GM19372 (cell line): Measurements from ENCODE around the gene CAMTA1.
"Not testable (repeated sequence)": the region's sequence is repeated elsewhere in the genome, so short reads cannot be mapped to it uniquely, and the experiment has no call there.

ENCODE experiments used
- ATAC-seq: cut with Tn5 transposase; IDR thresholded peaks from one replicate; pipeline ENCODE4 v1.9.1; 2021; ENCODE audit warnings: mild to moderate bottlenecking, low read depth, moderate library complexity; ENCODE audit not compliant: unreplicated experiment

The CAMTA1 gene

DNA sequence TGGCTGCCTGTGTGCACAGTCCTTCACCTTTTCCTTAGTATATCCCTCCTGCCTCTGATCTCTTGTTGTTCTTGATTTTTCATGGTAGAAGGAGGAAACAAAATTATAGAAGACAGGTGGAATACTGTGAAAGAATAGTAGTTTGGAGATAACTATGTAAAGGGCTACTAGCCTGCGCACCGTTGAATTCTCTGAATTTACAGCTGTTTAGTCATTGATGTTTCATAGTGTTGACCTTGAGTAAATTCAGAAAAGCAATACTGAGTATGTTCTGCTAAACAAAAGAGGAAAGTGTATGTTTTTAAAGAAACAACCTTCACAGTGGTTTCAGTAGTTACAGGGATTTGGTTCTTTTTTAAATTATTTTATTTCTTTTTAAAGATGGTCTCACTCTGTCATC lies 18.1 kb downstream of the CAMTA1 start:
- no peak for ATAC-seq

DNA sequence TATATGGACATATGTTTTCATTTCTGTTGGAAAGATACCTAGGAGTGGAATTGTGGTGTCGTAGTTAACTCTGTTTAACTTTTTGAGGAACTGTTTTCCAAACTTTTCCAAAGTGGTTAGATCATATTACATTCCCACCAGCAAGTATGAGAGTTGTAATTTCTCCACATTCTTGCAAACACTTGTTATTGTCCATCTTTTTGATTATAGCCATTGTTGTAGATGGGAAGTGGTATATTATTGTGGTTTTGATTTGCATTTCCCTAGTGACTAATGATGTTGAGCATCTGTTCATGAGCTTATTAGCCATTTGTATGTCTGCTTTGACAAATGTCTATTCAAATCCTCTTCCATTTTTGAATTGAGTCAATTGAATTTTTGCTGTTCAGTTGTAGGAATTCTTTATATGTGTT lies 19.8 kb downstream of the CAMTA1 start:
- no peak for ATAC-seq

DNA sequence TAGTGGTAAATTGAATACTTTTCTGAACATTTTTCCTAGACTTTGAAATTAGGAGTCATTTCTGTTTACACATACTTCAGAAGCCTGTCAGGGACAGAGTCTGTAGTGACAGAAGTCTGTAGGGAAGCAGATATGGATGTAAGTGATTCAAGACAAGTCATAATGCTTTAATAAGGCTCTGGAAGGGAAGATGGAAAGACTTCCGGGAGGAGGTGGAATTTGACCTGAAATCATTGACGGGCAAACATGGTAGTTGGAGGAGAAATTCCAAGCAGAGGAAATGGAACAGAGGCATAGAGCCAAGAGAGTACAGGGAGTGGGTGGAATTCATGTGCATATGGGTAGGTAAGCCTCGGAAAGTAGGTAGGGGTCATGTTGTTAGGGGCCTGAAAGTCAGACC lies 22.5 kb downstream of the CAMTA1 start:
- ATAC-seq, result no peak

DNA sequence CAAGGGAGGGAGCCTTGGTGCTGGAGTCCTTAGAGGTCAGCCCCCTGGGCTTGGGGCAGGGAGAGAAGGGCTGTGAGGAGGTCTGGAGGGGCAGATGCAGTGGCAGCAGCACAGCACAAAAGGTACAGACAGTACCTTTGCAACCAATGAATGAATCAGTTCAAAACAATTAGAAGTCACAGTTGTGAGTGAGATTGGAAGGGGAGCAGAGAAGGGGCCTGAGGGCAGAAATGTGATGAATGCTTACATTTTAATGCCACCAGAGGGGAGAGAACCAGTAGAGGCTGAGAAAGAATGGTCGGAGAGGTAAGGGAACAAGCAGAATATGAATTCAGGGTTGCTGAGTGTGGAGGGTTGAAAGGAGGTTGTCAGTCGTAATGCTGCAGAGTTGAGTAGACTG lies 24.2 kb downstream of the CAMTA1 start:
- ATAC-seq, result no peak

DNA sequence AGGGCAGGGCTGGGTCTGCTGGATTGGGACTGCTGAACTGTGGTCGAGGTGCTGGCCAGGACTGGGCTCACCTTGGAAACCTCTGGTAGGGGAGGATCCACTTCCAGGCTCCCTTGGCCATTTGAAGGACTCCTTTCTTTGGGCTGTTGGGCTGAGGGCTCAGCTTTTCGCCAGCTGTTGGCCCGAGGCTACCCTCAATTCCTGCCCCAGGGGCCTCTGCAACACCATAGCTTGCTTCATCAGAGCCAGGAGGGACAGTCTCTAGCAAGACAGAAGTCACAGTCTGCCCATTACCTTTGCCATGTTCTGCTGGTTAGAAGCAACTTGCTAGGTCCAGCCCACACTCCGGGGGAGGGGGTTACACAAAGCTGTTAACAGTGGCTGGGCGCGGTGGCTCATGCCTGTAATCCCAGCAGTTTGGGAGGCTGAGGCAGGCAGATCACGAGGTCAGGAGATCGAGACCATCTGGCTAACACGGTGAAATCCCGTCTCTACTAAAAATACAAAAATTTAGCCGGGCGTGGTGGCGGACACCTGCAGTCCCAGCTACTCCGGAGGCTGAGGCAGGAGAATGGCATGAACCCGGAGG lies 25.0 kb downstream of the CAMTA1 start:
- ATAC-seq, result not testable (repeated sequence)

GRCh38 chr1:6811583-6811982 lies 26.3 kb downstream of the CAMTA1 start:
- no peak for ATAC-seq

DNA sequence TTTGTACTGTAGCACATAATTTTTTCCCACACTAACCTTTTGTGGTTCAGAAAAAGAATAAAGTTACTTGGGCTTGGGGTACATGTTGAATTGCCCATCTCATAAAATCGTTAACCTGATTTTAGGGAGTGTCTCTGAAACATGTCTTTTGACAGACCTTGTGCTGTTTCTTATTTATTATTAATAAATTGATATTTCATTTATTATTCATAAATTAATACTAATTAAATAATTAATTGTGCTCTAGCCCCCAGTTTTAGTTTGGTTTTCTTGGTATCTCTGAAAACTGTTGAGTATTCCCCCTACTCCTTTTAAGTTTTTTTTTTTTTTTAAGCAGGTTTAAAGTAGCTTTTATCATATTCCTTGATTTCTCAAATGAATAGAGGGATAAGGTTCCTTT lies 27.9 kb downstream of the CAMTA1 start:
- ATAC-seq, result no peak

DNA sequence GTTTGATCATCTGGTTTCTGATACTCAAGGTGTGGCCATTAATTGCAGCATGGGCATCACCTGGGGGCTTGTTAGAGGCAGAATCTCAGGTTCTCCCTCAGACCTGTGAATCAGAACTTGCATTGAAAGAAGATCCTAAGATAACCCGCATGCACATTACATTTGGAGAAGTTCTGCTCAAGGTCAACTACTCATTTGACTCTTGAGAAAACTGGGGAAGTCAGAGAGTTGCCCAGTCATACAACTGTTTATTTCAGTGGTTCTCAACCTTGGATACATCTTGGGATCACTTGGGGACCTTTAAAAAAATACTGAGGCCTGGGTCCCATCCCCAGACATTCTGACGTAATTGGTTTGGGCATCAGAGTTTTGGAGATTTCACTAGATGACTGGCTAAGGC lies 30.5 kb downstream of the CAMTA1 start:
- ATAC-seq, result no peak

DNA sequence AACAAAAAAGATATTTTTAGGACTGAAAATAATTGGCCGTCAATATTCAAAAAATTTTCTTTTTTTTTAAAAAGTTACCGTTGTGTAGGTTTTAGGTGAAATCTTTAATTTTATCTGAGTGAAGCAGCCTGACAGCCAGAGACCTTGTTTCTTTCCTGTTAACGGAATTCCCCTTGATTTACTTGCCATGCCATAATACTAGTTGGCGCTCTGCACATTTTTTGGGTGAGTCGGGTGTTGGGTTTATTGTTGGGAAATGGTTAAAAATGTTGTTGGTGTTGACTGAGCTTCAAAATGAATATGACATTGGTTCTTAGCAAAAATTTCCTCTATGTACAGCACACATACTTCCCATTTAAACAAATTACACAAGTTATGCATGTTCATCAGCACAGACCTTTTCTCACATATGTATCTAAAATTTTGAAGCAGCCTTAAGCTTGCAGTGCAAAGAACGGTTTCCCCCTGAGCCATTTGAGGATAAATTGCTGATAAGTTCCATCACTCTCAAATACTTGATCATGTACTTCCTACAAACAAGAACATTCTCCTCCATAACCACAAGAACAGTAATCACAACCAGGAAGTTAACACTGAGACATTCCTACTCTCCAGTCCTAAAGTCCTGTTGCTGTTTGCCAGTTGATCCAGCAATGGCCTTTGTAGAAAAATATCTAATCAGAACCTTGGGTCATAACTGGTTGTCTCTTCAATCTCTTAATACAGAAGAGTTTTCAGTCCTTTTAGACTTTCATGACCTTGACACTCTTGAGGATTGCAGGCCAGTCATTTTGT lies 34.2 kb downstream of the CAMTA1 start:
- ATAC-seq, result no peak

GRCh38 chr1:6820899-6821298 lies 35.6 kb downstream of the CAMTA1 start:
- no peak for ATAC-seq

GRCh38 chr1:6822530-6823359 lies 37.5 kb downstream of the CAMTA1 start:
- ATAC-seq, result peak; percentile 75

DNA sequence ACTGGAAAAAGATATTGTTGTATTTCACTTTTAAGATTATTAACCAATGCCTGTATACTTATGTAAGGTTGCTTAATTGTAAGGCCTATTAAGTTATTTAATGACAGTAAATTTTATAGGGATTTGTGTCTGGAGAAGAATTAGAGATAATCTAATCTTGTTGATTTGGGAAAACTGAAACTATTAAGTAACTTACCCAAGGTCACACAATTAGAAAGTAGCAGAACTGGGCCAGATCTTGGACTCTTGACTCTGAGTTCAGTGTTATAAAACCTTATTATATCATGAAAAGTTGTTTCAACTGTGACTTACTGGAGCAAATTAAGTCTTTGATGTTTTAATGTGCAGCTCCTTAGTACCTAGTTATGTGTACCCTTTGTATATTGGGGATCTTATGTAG lies 38.5 kb downstream of the CAMTA1 start:
- no peak for ATAC-seq

DNA sequence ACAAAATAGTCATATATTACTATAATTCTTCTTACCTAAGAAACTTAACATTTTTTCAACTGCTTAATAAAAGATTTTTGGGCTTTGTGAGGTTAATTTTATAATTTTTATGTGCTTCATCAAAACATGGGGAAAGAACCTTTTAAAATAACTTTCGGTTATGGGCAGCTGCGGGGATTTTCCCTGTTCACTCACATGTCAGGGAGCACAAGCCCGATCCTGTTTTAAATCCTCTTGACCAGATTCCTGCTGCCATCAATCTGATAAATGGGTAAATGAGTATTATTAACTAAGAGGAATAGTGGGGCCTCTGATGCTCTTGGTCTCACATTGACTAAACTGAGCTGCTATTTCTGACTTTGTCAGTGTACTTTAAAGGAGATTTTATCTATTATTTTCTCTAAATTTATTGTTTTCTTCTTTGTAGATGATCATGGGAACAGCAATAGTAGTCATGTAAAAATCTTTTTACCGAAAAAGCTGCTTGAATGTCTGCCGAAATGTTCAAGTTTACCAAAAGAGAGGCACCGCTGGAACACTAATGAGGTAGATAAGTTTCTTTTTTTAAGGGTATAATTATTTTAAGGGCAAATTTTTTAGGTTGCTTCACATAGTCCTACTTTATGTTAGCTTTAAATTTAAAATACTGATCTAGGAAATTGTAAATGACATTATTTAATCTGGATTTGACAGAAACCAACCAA lies 39.6 kb downstream of the CAMTA1 start:
- ATAC-seq, result no peak

- ATAC-seq, result no peak
These were observed 40.6 kb downstream of the CAMTA1 start for GRCh38 chr1:6825828-6826227.

GRCh38 chr1:6827079-6827478 lies 41.8 kb downstream of the CAMTA1 start:
- no peak for ATAC-seq

DNA sequence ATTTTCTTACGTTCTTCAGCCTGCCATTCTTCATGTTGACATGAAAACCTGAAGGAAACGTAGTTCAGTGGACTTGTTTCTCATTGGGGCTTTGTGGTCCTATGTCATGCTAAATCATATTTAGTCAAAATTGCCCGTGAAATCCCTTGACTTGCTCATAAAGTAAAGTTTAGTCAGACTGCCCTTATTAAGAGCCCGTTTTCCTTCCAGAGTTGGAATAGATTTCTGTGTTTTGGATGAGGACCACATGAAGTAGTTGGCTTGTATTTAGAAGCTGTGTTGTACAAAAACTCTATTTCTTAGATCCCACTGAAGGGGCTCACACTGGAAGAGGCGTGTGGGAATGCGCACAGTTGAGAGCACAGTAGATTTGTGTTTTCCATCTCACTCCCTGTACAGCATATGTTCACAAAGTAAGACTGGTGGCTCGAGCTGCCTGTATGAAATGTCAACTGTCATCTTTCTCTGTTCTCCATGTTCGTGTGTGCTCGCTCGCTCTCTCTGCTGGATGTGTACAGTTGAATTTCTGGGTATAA lies 42.4 kb downstream of the CAMTA1 start:
- ATAC-seq, result no peak

DNA sequence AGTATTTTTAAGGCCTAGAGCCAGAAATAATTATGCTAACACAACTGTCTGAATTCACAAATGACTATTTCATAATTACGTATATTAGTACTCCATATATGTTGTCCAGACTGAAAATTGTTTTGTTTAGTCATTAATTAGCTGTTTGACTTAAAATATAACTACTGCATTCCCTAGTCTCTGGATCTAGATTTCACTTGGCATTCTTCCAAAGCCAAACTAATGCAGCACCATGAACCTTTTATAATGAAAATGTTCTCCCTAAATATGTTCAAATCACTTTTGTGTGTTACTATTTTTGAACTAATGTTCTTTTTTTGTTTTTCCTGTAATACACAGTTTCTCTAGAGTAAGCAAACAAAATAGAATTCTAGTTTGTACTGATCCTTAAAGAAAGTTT lies 46.1 kb downstream of the CAMTA1 start:
- ATAC-seq, result no peak

- ATAC-seq, result not testable (repeated sequence)
These were observed 46.8 kb downstream of the CAMTA1 start for GRCh38 chr1:6832006-6832405.

GRCh38 chr1:6832531-6833188 lies 47.4 kb downstream of the CAMTA1 start:
- ATAC-seq, result no peak

DNA sequence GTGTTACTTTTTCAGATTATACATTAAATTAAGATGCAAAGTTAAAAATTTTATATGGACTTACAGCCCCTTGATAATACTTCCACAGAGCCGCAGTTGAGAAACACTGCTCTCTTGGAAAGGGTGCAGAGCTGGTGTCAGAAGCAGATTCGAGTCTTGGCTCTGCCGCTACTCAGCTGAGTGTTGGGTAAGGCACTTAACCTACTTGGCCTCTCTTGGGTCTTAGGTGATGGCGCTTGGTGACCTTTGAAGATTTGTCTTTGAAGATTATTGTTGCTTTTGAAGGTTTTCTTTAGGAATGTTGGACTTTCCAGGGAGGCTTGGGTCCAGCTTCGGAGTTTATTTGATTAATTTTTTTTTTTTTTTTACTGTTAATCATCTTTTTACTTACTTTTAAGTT lies 48.5 kb downstream of the CAMTA1 start:
- ATAC-seq, result no peak
